Astrocyte of the spinal cord (primary cell): ENCODE data around the gene SNX20.

ENCODE experiments used
- DNase-seq: peaks from one replicate; pipeline ENCODE4 v3.0.0; 2011; ENCODE audit warnings: low read depth, low spot score
- H3K4me3 ChIP-seq: 2 replicates; pipeline ENCODE4 v1.5.1; 2011; ENCODE audit warnings: low read depth, mild to moderate bottlenecking, low read length, moderate library complexity
- in situ Hi-C: cut with HindIII; loops from 2 replicates; pipeline ENCODE4 v1.10.0; 2017; ENCODE audit warnings: low sequenced_read_pairs
- TF ChIP-seq, protein P1 (sequence below): IDR thresholded peaks from 2 replicates; pipeline ENCODE4 v1.5.1; 2012; ENCODE audit warnings: low read depth, mild to moderate bottlenecking, low read length, inconsistent platforms

Gene SNX20

DNA sequence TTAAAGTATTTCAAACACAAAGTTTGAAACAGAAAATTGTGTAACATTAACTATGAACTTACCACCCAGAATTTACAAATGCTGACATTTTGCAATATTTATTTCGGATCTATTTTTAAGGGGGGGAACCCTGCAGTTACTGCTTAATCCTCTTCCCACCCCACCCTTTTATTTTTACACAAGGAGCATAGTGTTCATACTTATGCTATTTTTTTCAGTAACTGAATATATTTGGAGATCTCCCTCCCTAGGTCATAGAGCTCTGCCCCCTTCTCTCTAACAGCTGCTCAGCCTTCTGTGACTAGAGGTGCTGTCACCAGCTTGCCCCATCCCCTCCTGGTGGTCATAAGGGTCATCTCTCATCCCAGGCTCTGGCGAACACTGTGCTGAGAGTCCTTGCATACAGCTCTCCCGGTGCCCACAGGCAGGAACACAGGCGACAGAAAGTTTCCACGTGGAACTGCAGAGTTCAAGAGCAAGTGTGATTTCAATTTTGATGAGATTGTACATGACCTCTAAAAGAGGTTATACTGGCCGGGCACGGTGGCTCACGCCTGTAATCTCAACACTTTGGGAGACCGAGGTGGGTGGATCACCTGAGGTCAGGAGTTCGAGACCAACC lies 44.2 kb downstream of the SNX20 start:
- DNase-seq = no peak
- no peak overlapping the region for H3K4me3 ChIP-seq
- in situ Hi-C loops = no loop called here
- TF ChIP-seq, protein P1, sequence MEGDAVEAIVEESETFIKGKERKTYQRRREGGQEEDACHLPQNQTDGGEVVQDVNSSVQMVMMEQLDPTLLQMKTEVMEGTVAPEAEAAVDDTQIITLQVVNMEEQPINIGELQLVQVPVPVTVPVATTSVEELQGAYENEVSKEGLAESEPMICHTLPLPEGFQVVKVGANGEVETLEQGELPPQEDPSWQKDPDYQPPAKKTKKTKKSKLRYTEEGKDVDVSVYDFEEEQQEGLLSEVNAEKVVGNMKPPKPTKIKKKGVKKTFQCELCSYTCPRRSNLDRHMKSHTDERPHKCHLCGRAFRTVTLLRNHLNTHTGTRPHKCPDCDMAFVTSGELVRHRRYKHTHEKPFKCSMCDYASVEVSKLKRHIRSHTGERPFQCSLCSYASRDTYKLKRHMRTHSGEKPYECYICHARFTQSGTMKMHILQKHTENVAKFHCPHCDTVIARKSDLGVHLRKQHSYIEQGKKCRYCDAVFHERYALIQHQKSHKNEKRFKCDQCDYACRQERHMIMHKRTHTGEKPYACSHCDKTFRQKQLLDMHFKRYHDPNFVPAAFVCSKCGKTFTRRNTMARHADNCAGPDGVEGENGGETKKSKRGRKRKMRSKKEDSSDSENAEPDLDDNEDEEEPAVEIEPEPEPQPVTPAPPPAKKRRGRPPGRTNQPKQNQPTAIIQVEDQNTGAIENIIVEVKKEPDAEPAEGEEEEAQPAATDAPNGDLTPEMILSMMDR = no peak

DNA sequence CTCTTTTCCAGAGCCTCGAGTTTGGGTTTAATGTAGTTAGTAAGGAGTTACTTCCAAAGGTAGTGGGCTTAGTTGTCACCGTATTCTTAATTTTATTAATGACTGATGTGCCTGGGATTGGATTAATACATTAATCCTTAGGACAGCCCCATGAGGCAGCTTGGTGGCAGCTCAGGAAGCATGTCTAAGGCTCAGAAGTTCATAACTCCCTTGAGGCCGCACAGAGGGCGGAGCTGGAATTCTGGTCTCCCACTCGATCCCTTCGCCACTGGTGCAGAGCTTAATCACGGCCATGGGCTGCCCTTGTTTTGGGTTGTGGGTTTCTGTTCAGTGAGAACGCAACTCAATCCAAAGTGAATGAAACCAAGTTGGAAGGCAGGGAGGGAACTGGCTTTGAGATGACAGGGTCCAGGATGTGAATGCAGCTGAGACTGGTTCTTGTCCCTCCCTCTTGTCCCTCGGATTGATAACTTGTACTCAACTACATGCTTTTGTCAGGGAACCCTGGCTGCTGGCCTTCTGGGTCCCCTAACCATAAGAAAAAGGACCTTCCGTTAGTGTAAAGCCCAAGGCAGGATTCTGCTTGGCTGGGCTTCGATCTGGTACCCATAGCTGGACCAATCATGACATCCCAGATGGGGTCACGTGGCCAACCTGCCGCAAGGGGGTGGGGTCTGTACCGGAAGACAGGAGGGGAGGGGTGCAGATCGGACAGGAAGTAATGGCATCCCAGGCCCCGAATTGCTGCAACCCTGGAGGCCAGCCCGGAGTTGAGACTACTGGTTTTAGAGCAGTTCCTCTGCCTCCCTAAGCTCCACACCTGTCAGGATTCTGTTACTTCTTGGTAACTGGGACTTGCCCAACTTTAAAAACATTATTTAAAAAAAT lies 45.4 kb downstream of the SNX20 start:
- in situ Hi-C loops = no loop called here
- H3K4me3 ChIP-seq = no peak overlapping the region
- TF ChIP-seq, protein P1 = no peak
- DNase-seq = no peak

DNA sequence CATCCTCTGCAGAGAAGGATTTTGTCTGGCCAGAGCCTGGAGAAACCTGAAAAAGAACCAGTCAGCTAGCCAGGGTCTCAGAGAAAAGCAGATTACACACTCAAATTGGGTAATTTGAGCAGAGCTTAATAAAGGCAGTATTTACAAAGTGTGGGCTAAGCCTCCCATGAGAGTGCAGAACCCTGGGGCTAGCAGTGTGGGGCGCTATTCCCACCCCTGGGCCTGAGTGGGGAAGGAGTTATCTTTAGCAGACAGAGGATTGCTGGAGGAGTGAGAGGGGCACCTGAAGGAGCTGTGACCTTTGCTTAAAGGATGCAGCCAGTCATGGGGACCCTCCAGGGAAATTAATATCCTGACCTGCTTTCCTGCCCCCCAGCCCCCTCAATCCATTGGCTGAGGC lies 46.2 kb downstream of the SNX20 start:
- in situ Hi-C loops = no loop called here
- no peak for DNase-seq
- no peak overlapping the region for H3K4me3 ChIP-seq
- TF ChIP-seq, protein P1 = no peak

DNA sequence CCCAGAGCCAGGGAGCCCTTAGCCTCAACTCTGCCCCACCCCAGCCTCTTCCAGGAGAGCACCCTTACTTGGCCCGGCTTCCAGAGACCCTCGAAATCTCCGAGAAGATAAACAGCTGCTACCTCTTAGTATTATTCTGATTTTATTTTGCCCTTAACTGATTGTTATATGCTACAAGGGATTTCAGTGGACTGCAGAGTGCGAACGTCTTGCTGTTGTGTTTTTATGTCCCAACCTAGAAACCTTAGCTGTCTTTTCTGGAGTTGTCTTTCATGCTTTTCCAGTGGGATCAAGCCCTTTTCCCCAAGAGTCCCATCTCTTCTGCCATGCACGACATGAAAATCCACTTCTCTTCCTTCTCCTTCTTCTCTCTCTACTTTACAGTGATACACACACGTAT lies 47.0 kb downstream of the SNX20 start:
- in situ Hi-C loops = no loop called here
- H3K4me3 ChIP-seq = no peak overlapping the region
- TF ChIP-seq, protein P1 = no peak
- no peak for DNase-seq

DNA sequence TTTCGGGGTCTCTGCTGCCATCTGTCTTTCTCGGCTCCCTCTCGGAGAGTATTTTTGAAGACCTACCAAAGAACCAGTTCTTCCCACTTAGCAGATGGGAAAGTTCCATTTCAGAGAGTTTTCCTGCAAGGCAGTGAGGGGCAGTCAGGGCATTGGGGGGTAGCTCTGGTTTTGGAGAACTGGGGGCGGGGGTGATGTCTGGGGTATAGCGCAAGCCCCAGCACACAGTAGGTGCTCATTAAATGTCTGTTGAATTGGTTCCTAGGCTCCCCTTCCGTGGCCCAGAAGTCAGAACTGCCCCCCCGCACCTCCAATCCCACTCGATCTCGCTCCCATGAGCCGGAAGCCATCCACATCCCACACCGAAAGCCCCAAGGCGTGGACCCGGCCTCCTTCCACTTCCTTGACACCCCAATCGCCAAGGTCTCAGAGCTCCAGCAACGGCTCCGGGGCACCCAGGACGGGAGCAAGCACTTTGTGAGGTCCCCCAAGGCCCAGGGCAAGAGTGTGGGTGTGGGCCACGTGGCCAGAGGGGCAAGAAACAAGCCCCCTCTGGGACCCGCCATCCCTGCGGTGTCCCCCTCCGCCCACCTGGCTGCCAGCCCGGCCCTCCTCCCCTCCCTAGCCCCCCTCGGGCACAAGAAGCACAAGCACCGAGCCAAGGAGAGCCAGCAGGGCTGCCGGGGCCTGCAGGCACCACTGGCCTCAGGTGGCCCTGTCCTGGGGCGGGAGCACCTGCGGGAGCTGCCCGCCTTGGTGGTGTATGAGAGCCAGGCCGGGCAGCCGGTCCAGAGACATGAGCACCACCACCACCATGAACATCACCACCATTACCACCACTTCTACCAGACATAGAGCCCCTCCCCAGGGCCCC lies 47.9 kb downstream of the SNX20 start:
- TF ChIP-seq, protein P1 = no peak
- H3K4me3 ChIP-seq = no peak overlapping the region
- DNase-seq = no peak
- in situ Hi-C loops = no loop called here

DNA sequence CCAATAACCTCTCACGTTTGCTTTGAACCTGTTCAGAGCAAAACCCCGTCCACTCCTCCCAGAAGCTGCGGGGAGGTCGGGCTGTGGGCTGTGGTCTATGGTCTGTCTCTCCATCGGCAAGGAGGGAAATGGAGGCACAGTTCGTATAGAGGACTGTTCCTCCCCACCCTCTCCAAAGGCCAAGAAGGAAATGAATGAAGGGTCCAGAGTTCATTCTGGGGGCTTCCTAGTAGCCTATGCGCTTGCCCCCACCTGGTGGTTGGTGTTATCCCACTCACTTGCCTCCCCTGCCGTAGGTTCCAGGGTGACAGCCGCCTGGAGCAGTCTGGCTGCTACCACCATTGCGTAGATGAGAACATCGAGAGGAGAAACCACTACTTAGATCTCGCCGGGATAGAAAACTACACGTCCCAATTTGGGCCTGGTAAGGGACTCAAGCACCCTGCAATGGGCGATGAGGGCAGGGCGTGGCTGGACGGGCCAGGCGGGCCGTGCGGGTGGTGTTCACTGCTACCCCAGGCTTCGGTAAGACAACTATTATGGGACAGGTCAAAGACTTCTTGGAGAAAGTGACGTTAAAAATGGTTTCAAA lies 49.0 kb downstream of the SNX20 start:
- H3K4me3 ChIP-seq = no peak overlapping the region
- DNase-seq = no peak
- TF ChIP-seq, protein P1 = no peak
- in situ Hi-C loops = no loop called here
